Stimulated activated CD4-positive, alpha-beta T cell treated with anti-CD3 and anti-CD28 coated beads, Interleukin-2, amount 100 ng/mL, for 48 hours (primary cell): ENCODE data around the gene CYTH4.

Source experiments
- DNase-seq, 2 donors: peaks; one replicate each; pipeline ENCODE4 v3.0.0-alpha.2; 2020

Gene CYTH4

DNA sequence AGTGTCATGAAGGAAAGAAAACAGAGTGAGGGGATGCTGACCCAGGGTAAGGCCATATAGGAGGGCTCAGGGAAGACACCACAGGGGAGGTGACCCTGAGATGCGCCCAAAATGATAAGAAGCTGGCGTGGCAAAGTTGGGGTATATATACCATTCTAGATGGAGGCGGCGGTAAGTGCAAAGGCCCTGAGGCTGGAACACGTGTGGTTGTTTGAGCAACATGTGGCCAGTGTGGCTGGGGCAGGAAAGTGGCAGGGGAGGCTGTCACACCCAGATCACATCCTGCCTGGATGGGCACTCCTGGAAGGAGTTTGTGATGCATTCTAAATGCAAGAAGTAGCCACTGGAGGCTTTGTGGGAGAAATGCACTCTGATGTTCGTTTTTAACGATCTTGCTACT is 70.2 kb downstream of the CYTH4 start:
- no peak for DNase-seq

DNA sequence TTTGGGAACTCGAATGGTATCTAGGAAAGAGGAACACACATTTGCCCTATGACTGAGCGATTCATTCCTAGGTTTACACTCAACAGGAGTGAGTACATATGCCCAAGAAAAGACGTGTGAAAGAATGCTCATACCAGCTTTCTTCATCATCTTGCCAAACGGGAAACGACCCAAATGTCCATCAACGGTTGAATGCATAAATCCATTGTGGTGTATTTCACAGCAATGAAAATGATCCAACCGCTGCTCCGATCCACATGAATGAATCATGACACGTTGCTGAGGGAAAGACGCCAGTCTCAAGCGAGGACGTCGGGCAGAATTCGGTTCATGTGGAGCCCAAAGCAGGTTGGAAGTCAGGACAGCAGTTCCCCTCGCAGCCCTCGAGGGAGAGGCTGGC is 71.5 kb downstream of the CYTH4 start:
- DNase-seq: no peak

DNA sequence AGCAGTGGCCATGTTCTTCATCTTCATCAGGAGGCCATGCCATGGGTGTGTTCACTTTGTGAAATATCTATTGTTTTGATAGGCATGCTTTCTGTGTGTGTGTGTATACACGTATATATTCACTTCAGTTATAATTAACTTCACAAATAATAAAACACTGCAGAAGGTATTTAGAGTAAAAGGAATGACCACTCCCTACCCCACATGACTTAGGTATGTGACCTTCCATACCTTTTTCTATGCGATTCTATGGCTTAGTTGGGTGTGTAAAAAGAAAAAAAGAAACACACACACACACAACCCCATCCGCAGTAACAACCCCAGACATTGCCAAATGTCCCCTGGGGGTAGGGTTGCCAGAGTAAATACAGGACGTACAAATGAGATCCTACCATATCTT is 72.0 kb downstream of the CYTH4 start:
- no peak for DNase-seq

DNA sequence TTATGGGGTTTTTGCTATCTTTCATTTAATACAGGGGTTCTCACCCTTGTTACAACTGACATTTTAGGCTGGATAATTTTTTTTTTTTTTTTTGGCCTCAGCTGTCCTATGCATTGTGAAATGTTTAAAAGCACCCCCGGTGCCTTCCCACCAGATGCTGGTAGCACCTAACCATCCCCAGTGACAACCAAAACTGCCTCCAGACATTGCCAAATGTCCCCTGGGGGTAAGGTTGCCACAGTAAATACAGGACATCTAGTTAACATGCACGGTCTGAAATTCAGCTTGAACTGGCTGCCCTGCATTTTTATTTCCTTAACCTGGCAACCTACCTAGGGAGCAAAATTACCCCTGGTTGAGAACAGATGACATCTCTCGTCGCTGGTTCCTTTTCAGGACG is 72.4 kb downstream of the CYTH4 start:
- DNase-seq: no peak

DNA sequence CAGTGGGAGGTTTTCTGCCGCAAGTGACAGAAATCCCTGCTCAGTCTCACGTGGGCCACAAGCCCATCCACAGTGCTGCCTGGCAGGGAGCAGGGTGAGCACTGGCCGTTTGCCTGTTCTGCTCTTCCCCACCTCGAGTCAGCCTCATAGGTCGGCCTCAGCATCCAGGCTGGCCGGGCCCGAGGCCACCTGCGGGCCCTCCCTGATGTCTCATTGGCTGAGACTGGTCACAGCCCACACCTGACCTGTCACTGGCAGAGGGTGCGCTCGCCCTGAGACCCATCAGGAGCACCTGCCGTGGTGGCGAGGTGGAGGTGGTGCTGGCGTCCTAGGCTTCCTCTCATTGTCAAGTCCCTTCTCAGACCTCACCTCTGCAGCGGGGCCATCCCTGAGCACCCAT is 72.9 kb downstream of the CYTH4 start:
- no peak for DNase-seq

DNA sequence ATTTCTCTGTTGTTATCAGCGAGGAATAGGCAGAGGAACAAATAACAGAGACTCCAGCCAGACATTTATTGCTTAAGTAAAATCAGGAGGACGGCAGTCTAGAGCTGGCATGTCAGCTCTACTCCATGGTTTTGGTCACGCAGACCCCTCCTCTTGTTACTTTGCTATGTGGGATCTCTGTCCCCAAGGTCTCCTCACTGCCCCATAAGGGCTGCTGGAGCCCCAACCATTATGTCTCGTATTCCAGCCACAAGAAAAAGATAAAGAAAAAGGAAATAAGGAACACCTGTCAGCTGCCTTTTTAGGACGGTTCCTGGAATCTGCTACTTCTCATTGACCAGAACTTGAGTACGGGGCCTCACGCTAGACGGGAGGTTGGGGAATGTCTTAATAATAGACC is 74.6 kb downstream of the CYTH4 start:
- DNase-seq: no peak

DNA sequence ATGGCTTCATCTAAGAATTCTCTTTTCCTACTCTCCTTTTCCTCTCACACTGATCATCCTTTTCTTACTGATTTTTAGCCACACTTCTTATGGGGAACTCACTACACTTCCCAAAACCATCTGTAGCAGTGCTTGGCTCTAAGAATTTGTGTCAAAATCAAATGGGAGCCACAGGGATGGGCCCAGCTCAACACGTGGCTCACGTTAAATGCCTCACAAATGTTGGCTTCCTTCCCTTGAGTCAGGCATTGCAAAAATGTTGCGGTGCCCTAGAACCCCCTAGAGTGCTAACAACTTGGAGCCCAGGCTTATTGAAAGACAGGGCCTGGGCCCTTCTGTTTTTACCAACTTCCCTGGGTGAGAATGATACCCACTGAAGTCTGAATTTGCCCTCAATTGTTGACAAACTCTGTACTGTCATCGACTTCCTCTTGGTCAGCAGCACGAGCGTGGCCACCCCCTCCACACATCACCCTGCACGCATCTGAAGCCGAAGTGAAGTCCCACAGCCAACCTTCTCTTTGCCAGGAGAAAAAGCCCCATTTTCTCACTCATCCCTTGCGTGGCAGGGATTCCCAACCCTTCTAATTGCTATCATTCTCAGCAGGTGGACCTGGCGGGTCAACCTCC is 75.3 kb downstream of the CYTH4 start:
- no peak for DNase-seq

DNA sequence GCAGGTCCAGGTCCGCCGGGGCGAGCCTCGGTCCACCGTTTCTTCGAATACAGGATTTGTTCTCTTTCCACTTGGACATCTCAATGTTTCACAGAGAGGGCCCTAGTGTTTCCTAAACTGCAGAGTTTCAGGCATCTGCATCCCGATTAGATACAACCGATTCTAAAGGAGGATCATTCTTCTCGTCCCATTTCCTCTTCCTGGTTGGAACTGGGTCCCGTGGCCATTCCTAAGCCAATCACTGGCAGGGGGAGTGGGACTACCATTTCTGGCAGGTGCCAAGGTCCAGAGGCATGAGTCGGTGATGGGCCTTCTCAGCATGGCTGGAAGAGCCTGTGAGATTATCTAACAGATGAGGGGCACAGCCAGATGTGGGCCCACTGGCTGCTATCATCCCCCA is 76.1 kb downstream of the CYTH4 start:
- DNase-seq: no peak

DNA sequence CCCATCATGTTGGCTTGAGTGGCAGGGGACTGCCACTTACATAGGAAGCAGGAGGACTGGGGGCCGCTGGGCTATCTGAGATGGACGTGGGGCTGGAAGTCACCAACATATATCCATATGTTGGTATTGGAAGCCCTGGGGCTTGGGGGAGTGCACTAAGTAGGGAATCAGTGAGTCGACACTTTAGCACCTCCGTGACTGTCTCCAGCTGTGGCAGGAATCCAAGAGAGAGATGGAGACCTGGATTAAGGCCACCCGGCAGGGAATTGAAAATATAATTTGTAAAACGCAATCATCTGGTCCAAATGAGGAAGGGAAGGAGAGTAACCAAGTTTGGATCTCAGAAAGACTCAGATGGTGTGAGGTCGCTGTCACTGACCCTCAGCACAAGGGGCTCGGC is 76.6 kb downstream of the CYTH4 start:
- no peak for DNase-seq

DNA sequence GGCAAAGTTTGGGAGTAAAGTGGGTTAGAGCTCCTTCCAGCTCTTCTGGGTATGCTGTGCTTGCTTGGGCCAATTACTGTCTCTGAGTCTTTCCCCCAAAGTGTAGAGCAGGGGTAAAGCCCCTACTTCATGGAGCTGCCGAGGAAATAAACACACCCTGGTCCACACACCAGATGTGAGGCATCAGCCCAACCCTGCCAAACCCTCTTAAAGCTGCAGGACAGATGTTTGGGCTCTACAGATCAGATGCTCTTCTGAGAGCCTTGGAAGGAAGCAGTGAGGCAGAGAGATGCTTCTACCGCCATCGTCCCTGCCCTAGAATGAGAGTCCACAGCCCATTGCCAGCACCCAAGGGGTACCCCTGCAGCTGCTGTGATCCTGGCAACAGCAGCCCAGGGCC is 80.3 kb downstream of the CYTH4 start:
- no peak for DNase-seq

DNA sequence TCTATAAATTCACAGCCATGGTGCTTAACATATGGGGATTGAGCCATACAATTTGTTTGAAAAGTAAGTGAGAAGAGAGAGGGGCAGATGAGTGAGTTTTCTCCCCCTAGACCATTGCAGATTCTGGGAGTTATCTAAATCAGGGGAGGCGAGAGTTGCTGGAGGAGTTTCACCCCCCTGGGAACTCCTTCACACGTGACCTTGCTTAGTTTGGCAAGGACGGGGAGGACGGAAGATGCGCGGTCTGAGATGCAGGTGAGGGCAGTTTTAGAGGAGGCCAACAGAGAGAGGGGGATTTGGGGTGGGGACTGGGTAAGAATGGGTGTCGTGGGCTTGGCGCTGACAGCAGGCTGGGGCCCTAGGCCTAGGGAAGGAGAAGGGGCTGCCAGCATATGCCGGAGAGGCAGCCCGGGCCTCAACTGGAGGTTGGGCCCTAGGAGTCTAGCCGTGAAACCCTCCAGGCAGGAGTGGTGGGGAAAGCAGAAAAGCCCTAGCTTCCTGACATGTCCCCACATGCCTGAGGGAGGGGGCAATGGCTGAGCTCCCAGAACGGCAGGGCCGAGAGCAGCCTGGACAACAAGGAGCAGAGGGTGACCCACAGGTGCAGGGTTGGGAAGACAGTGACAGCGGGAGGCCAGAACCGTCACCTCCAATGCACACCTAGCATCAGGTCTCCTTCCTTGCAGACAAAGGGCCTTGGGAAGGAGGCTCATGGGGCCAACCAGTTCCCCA is 81.1 kb downstream of the CYTH4 start:
- no peak for DNase-seq
